Fibroblast of skin of abdomen (primary cell): Measurements from ENCODE around the gene PLEKHA6.

Source experiments
- DNase-seq: peaks from one replicate; pipeline ENCODE4 v3.0.0-alpha.2; 2013

PLEKHA6 gene

DNA sequence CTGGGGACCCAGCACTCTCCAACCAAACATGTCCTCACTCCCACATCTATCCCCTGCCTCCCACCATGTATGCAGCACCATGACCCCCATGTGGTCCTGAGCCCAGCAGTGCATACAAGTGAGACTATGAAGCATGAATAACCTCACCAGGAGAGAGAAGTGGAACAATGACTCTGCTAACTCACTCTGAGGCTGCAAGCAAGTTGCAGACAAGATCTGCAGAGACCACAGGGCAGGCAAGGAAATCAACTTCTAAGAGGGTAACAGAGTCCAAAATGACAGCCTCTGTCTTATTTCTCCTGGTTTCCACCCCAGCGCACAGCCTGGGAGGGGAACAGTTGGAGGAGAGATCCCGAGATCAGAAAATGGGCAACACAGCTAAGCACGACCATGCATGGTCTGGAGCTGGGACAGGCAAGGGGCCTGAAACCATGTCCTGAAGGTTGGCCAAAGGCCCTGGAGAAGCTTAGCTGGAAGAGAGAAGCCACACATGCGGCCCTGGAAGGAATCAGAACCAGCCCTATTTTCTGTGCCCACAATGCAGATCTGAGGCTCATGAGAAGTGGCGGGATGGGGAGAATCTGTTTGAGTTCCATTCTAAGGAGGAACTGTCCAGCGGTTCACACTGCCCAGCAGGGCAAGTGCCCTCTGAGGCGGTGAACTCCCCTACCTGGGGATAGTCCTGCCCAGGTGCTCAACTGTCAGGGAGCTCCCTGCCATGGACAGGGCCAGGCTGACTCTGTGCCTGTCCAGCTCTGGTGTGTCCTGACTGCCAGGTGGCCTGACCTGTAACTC, 181.0 kb downstream of the PLEKHA6 start:
- no peak for DNase-seq

DNA sequence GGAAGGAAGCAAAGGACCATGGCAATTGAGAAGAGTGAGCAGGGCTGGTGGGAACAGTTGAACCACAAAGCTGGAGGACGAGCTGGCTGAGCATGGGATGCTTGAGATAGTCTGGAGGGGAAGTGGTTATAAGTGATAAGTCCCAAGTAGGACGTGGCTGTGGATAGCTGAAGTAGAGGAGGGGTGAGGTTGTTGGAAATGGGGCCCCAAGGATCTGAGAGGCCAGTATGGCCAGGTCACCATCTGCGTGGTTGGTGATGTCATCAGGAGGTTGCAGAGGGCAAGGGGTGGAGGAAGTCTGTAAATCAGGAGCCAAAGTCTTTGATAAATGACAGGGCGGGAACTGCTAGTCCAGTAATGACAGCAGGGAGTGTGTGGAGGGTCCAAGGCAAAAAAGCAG, 182.6 kb downstream of the PLEKHA6 start:
- no peak for DNase-seq

DNA sequence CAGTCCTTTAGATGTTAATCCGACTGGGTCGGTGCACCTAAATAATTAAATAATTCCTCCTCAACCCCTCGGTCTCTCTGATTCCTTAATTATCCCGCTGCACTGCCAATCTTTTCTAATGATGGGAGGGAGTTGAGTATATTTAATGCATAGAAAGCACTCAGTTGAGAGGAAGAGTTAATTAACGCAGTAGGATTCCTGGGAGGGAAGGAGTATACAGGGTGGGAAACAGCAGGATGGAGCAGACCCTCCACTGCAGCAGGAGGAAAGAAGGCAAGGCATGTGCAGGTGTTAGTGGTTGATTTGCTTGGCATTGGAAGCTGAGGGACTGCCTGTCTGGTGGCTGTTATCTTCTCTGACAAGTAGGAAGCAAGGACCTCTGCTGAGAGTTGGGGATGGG, 183.7 kb downstream of the PLEKHA6 start:
- DNase-seq, result no peak

DNA sequence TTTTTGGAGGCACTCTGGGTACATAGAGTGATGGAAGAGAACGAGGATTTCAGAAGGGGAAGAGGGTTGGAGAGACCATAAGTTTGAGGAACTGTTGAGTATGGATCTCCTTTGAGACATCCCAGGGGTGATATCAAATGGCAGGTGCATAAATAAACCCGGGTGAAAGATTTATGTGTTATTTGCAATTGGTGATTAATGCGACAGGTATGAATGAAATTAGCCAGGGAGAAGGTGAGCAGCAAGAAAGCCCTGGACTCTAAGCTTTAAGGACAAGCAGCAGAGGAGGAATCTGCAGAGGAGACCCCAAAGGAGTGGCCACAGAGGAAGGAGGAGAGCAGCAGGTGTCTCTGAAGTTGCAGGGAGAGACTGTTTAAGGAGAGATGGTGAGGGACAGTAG, 184.8 kb downstream of the PLEKHA6 start:
- no peak for DNase-seq

DNA sequence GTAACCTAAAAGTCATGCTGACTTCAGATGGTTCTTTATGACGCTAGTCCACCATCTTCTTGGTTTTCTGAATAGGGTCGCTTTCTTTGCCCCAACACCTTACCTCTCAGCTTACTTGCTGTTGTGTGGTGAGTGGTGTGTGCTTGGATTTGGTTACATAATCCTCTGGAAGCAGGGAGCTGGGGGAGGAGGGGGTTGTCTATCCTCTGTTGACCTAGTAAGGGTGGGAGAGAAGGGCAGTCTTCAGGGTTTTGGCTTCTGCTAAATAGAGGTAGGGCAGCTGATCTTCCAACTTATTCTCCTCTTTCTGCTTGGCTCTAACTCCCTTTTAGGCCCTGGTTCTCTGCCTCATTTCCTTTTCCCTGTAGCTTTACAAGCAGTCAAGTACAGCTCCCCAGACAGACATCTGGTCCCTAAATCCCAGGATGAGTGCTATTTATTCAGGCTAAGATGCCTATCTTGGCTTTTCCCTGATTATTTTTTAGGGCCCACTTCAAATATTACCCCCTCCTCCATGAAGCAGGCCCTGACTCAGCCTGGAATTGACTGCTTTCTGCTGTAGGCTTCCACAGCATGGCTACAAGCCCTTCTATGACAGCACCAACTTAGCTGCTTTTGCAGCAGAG, 187.2 kb downstream of the PLEKHA6 start:
- no peak for DNase-seq

DNA sequence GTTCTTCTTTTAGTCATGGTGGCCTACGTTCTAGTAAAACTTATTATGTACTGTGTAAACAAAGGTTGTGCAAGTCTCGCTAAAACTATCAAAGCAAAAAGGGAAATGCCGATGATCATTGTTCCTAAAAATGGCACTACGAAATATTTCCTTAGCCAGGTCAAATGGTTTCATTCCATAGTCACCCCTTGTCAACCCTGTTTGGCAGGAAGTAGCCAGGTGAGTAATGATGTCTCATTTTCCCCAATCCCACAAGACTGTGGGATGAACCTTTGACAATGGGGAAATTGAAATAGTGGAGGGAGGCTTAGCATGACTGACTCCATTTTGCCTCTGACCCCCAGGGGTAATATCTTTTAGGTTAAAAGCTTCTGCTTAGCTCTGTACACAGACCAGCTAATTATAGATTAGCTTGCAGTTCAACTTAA, 188.0 kb downstream of the PLEKHA6 start:
- DNase-seq, result peak; percentile 64

- DNase-seq, result no peak
Measured at GRCh38 chr1:204170494-204171155, 189.1 kb downstream of the PLEKHA6 start.

DNA sequence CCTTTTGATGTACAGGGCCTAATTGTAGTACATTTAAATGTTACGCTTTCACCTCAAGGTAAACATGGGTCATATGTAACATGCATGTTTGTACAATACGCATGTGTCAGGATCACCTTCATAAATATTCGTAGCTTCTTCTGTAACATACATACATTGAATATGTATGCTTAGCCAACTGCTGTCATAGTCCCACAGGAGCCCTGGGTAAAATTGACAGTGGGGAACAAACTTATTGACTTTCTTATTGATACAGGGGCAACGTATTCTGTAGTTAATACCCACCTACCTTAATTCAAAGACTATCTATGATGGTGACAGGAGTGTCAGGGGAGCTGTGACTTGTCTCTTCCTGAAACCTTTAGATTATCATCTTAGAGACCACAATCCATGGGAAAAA, 189.9 kb downstream of the PLEKHA6 start:
- DNase-seq, result no peak
